ENCODE results near the gene MBNL2.
A peak's percentile ranks its signal among the peaks of the same experiment; 100 is the strongest.

Gene MBNL2

GRCh38 chr13:97327506-97328221 lies 105.5 kb downstream of the MBNL2 start:
- H3K27me3 ChIP-seq (ENCODE audit: insufficient read depth, low read length), result no peaks in the 10 kb centered on the region
- no peak overlapping the region for H3K27ac ChIP-seq (ENCODE audit: low read length)
- no peaks in the 10 kb centered on the region for H3K36me3 ChIP-seq (ENCODE audit: insufficient read depth, low read depth, low read length)
- no peaks in the 10 kb centered on the region for H3K9me3 ChIP-seq (ENCODE audit: insufficient read depth, low read depth, low read length)
- peaks cover 15% of the 10 kb centered on the region; the same call in 1 of the 2 replicates for H3K4me1 ChIP-seq (ENCODE audit: insufficient read depth, low read length)
- peak overlapping the region; percentile 60; the same call in 1 of the 2 replicates for H3K9ac ChIP-seq (ENCODE audit: low read depth, low read length)
- H3K4me3 ChIP-seq (ENCODE audit: low read length), result no peak overlapping the region

GRCh38 chr13:97328222-97328790 lies 106.2 kb downstream of the MBNL2 start:
- no peaks in the 10 kb centered on the region for H3K9me3 ChIP-seq (ENCODE audit: insufficient read depth, low read depth, low read length)
- H3K36me3 ChIP-seq (ENCODE audit: insufficient read depth, low read depth, low read length), result no peaks in the 10 kb centered on the region
- H3K4me3 ChIP-seq (ENCODE audit: low read length), result peak overlapping the region; percentile 42; the same call in 1 of the 2 replicates
- H3K27me3 ChIP-seq (ENCODE audit: insufficient read depth, low read length), result no peaks in the 10 kb centered on the region
- H3K27ac ChIP-seq (ENCODE audit: low read length), result peak overlapping the region; percentile 53
- peaks cover 15% of the 10 kb centered on the region; the same call in 1 of the 2 replicates for H3K4me1 ChIP-seq (ENCODE audit: insufficient read depth, low read length)
- peak overlapping the region; percentile 60; the same call in 1 of the 2 replicates for H3K9ac ChIP-seq (ENCODE audit: low read depth, low read length)

GRCh38 chr13:97329331-97329730 lies 107.2 kb downstream of the MBNL2 start:
- Histone ChIP-seq H3K9ac (ENCODE audit: low read depth, low read length) (no peak overlapping the region), H3K36me3 (ENCODE audit: insufficient read depth, low read depth, low read length) (no peaks in the 10 kb centered on the region), H3K4me1 (ENCODE audit: insufficient read depth, low read length) (peaks cover 15% of the 10 kb centered on the region; the same call in 1 of the 2 replicates), H3K27ac (ENCODE audit: low read length) (no peak overlapping the region), H3K27me3 (ENCODE audit: insufficient read depth, low read length) (no peaks in the 10 kb centered on the region), H3K4me3 (ENCODE audit: low read length) (no peak overlapping the region), H3K9me3 (ENCODE audit: insufficient read depth, low read depth, low read length) (no peaks in the 10 kb centered on the region)

- Histone ChIP-seq H3K4me1 (ENCODE audit: insufficient read depth, low read length) (peaks cover 15% of the 10 kb centered on the region; the same call in 1 of the 2 replicates), H3K27ac (ENCODE audit: low read length) (no peak overlapping the region), H3K27me3 (ENCODE audit: insufficient read depth, low read length) (no peaks in the 10 kb centered on the region), H3K36me3 (ENCODE audit: insufficient read depth, low read depth, low read length) (no peaks in the 10 kb centered on the region), H3K9ac (ENCODE audit: low read depth, low read length) (no peak overlapping the region), H3K4me3 (ENCODE audit: low read length) (no peak overlapping the region), H3K9me3 (ENCODE audit: insufficient read depth, low read depth, low read length) (no peaks in the 10 kb centered on the region)
Measured at GRCh38 chr13:97330448-97330847, 108.3 kb downstream of the MBNL2 start.

- Histone ChIP-seq H3K9ac (ENCODE audit: low read depth, low read length) (no peak overlapping the region), H3K4me1 (ENCODE audit: insufficient read depth, low read length) (peaks cover 12% of the 10 kb centered on the region; the same call in 1 of the 2 replicates), H3K4me3 (ENCODE audit: low read length) (no peak overlapping the region), H3K36me3 (ENCODE audit: insufficient read depth, low read depth, low read length) (no peaks in the 10 kb centered on the region), H3K27ac (ENCODE audit: low read length) (no peak overlapping the region), H3K9me3 (ENCODE audit: insufficient read depth, low read depth, low read length) (no peaks in the 10 kb centered on the region), H3K27me3 (ENCODE audit: insufficient read depth, low read length) (no peaks in the 10 kb centered on the region)
Measured at GRCh38 chr13:97332742-97333141, 110.6 kb downstream of the MBNL2 start.

- no peaks in the 10 kb centered on the region for H3K9me3 ChIP-seq (ENCODE audit: insufficient read depth, low read depth, low read length)
- no peak overlapping the region for H3K4me3 ChIP-seq (ENCODE audit: low read length)
- H3K4me1 ChIP-seq (ENCODE audit: insufficient read depth, low read length), result peaks cover under 1% of the 10 kb centered on the region; the same call in 1 of the 2 replicates
- no peak overlapping the region for H3K9ac ChIP-seq (ENCODE audit: low read depth, low read length)
- no peaks in the 10 kb centered on the region for H3K27me3 ChIP-seq (ENCODE audit: insufficient read depth, low read length)
- H3K36me3 ChIP-seq (ENCODE audit: insufficient read depth, low read depth, low read length), result no peaks in the 10 kb centered on the region
- no peak overlapping the region for H3K27ac ChIP-seq (ENCODE audit: low read length)
Measured at GRCh38 chr13:97333983-97334382, 111.8 kb downstream of the MBNL2 start.

GRCh38 chr13:97334690-97335089 lies 112.6 kb downstream of the MBNL2 start:
- Histone ChIP-seq H3K36me3 (ENCODE audit: insufficient read depth, low read depth, low read length) (no peaks in the 10 kb centered on the region), H3K4me1 (ENCODE audit: insufficient read depth, low read length) (no peaks in the 10 kb centered on the region), H3K4me3 (ENCODE audit: low read length) (no peak overlapping the region), H3K9ac (ENCODE audit: low read depth, low read length) (no peak overlapping the region), H3K27ac (ENCODE audit: low read length) (no peak overlapping the region), H3K27me3 (ENCODE audit: insufficient read depth, low read length) (no peaks in the 10 kb centered on the region), H3K9me3 (ENCODE audit: insufficient read depth, low read depth, low read length) (no peaks in the 10 kb centered on the region)

GRCh38 chr13:97335488-97336134 lies 113.5 kb downstream of the MBNL2 start:
- Histone ChIP-seq H3K9ac (ENCODE audit: low read depth, low read length) (no peak overlapping the region), H3K27ac (ENCODE audit: low read length) (no peak overlapping the region), H3K4me1 (ENCODE audit: insufficient read depth, low read length) (no peaks in the 10 kb centered on the region), H3K36me3 (ENCODE audit: insufficient read depth, low read depth, low read length) (no peaks in the 10 kb centered on the region), H3K9me3 (ENCODE audit: insufficient read depth, low read depth, low read length) (no peaks in the 10 kb centered on the region), H3K4me3 (ENCODE audit: low read length) (no peak overlapping the region), H3K27me3 (ENCODE audit: insufficient read depth, low read length) (no peaks in the 10 kb centered on the region)

- H3K9me3 ChIP-seq (ENCODE audit: insufficient read depth, low read depth, low read length), result no peaks in the 10 kb centered on the region
- H3K9ac ChIP-seq (ENCODE audit: low read depth, low read length), result no peak overlapping the region
- no peaks in the 10 kb centered on the region for H3K27me3 ChIP-seq (ENCODE audit: insufficient read depth, low read length)
- no peaks in the 10 kb centered on the region for H3K4me1 ChIP-seq (ENCODE audit: insufficient read depth, low read length)
- H3K36me3 ChIP-seq (ENCODE audit: insufficient read depth, low read depth, low read length), result no peaks in the 10 kb centered on the region
- no peak overlapping the region for H3K4me3 ChIP-seq (ENCODE audit: low read length)
- no peak overlapping the region for H3K27ac ChIP-seq (ENCODE audit: low read length)
Measured at GRCh38 chr13:97337985-97338499, 115.9 kb downstream of the MBNL2 start.

GRCh38 chr13:97338571-97338970 lies 116.4 kb downstream of the MBNL2 start:
- H3K36me3 ChIP-seq (ENCODE audit: insufficient read depth, low read depth, low read length), result no peaks in the 10 kb centered on the region
- H3K4me1 ChIP-seq (ENCODE audit: insufficient read depth, low read length), result no peaks in the 10 kb centered on the region
- H3K9ac ChIP-seq (ENCODE audit: low read depth, low read length), result no peak overlapping the region
- no peak overlapping the region for H3K4me3 ChIP-seq (ENCODE audit: low read length)
- H3K27me3 ChIP-seq (ENCODE audit: insufficient read depth, low read length), result no peaks in the 10 kb centered on the region
- no peak overlapping the region for H3K27ac ChIP-seq (ENCODE audit: low read length)
- H3K9me3 ChIP-seq (ENCODE audit: insufficient read depth, low read depth, low read length), result no peaks in the 10 kb centered on the region

GRCh38 chr13:97339019-97339987 lies 117.2 kb downstream of the MBNL2 start:
- no peak overlapping the region for H3K9ac ChIP-seq (ENCODE audit: low read depth, low read length)
- no peaks in the 10 kb centered on the region for H3K9me3 ChIP-seq (ENCODE audit: insufficient read depth, low read depth, low read length)
- no peaks in the 10 kb centered on the region for H3K36me3 ChIP-seq (ENCODE audit: insufficient read depth, low read depth, low read length)
- no peak overlapping the region for H3K4me3 ChIP-seq (ENCODE audit: low read length)
- no peaks in the 10 kb centered on the region for H3K4me1 ChIP-seq (ENCODE audit: insufficient read depth, low read length)
- H3K27ac ChIP-seq (ENCODE audit: low read length), result no peak overlapping the region
- no peaks in the 10 kb centered on the region for H3K27me3 ChIP-seq (ENCODE audit: insufficient read depth, low read length)

Data from iPS-20b (cell line).